GM19455 (cell line): ENCODE results near the gene PRKACA.

Source experiments
- ATAC-seq: cut with Tn5 transposase; IDR thresholded peaks from one replicate; pipeline ENCODE4 v1.9.1; 2021; ENCODE audit not compliant: unreplicated experiment

Gene PRKACA

GRCh38 chr19:14073261-14073924, 44.2 kb downstream of the PRKACA start:
- ATAC-seq = peak; percentile 58

GRCh38 chr19:14072535-14073260, 44.9 kb downstream of the PRKACA start, which contains the start of gene MISP3:
TSS of gene MISP3 (plus strand) at chr19:14072786. CDS start at chr19:14073310, 524 bp downstream.
- ATAC-seq = peak; percentile 5

GRCh38 chr19:14070268-14071050, 47.1 kb downstream of the PRKACA start:
- no peak for ATAC-seq

GRCh38 chr19:14066134-14066533, 51.4 kb downstream of the PRKACA start:
- ATAC-seq = no peak

GRCh38 chr19:14063105-14063504, 54.5 kb downstream of the PRKACA start:
- ATAC-seq = no peak

GRCh38 chr19:14062558-14062855, 55.1 kb downstream of the PRKACA start:
- no peak for ATAC-seq

GRCh38 chr19:14061751-14062557, 55.6 kb downstream of the PRKACA start, which contains the start of gene PALM3:
TSS of gene PALM3 (minus strand) at chr19:14062076. CDS start at chr19:14061980, 96 bp downstream.
- ATAC-seq = no peak

GRCh38 chr19:14061081-14061749, 56.3 kb downstream of the PRKACA start:
- ATAC-seq = no peak

GRCh38 chr19:14059652-14060155, 57.9 kb downstream of the PRKACA start:
- no peak for ATAC-seq

- ATAC-seq = no peak
Measured at GRCh38 chr19:14059093-14059480, 58.5 kb downstream of the PRKACA start.

- ATAC-seq = no peak
Measured at GRCh38 chr19:14058182-14059092, 59.1 kb downstream of the PRKACA start.

GRCh38 chr19:14056741-14057356, 60.7 kb downstream of the PRKACA start:
- ATAC-seq = no peak

- no peak for ATAC-seq
Measured at GRCh38 chr19:14056069-14056666, 61.4 kb downstream of the PRKACA start.

GRCh38 chr19:14055396-14055795, 62.2 kb downstream of the PRKACA start:
- no peak for ATAC-seq

- ATAC-seq = no peak
Measured at GRCh38 chr19:14054721-14055120, 62.8 kb downstream of the PRKACA start.

GRCh38 chr19:14054099-14054498, 63.5 kb downstream of the PRKACA start:
- ATAC-seq = no peak

GRCh38 chr19:14053500-14053899, 64.1 kb downstream of the PRKACA start:
- no peak for ATAC-seq

- no peak for ATAC-seq
Measured at GRCh38 chr19:14053032-14053431, 64.5 kb downstream of the PRKACA start.
